D341Med (cell line): ENCODE data around the gene ZNF688.
A peak's percentile ranks its signal among the peaks of the same experiment; 100 is the strongest.
"Not testable (repeated sequence)": the region's sequence is repeated elsewhere in the genome, so short reads cannot be mapped to it uniquely, and the experiment has no call there.

Experiments used
- DNase-seq: peaks from one replicate; pipeline ENCODE4 v3.0.0; 2012; ENCODE audit warnings: low spot score

The ZNF688 gene

GRCh38 chr16:30533748-30534367, 37.7 kb downstream of the ZNF688 start:
- peak; percentile 49 for DNase-seq

GRCh38 chr16:30533146-30533522, 38.4 kb downstream of the ZNF688 start:
- no peak for DNase-seq

- no peak for DNase-seq
Observed at GRCh38 chr16:30532285-30533145, 39.0 kb downstream of the ZNF688 start.

GRCh38 chr16:30530163-30531037, 41.1 kb downstream of the ZNF688 start:
- no peak for DNase-seq

- DNase-seq = no peak
Observed at GRCh38 chr16:30528799-30529457, 42.6 kb downstream of the ZNF688 start.

- DNase-seq = no peak
Observed at GRCh38 chr16:30527635-30528178, 43.8 kb downstream of the ZNF688 start.

GRCh38 chr16:30526823-30527634, 44.5 kb downstream of the ZNF688 start:
- DNase-seq = peak; percentile 96

- no peak for DNase-seq
Observed at GRCh38 chr16:30526137-30526822, 45.2 kb downstream of the ZNF688 start, which contains the start of gene ZNF768. Gene ZNF768 (minus strand): TSS chr16:30526566. CDS start chr16:30526413, 153 bp downstream.

- no peak for DNase-seq
Observed at GRCh38 chr16:30525844-30526136, 45.7 kb downstream of the ZNF688 start.

GRCh38 chr16:30524575-30525568, 46.6 kb downstream of the ZNF688 start:
- DNase-seq = no peak

GRCh38 chr16:30523768-30524574, 47.5 kb downstream of the ZNF688 start:
- DNase-seq = no peak

- DNase-seq = not testable (repeated sequence)
Observed at GRCh38 chr16:30522702-30523463, 48.6 kb downstream of the ZNF688 start.

GRCh38 chr16:30521873-30522641, 49.5 kb downstream of the ZNF688 start:
- DNase-seq = no peak

GRCh38 chr16:30521476-30521872, 50.0 kb downstream of the ZNF688 start:
- DNase-seq = no peak
